K562 (cell line): ENCODE results near the gene INTS4. TPM values are rescaled to one million over a fixed set of nuclear protein-coding genes. Genes with fewer than 3 reads are reported as not detected.

Experiments
- CREB1 ChIP-seq, 2 experiments: sonication (generic) in 1 of 2; formaldehyde crosslinking in 1 of 2; IDR thresholded peaks; 2 replicates each; pipeline versions ENCODE4 v1.6.1 to v1.8.0; 2012 to 2022; ENCODE audit warnings: inconsistent platforms in 1 of 2, mild to moderate bottlenecking in 1 of 2, missing genetic modification reagents in 1 of 2, moderate library complexity in 1 of 2
- ETV1 ChIP-seq: fragments of 450-650 bp; conservative IDR thresholded peaks from 2 replicates; pipeline ENCODE4 v1.6.1; 2016; ENCODE audit warnings: missing genetic modification characterization, control low read depth, low read depth, missing compliant biosample characterization
- JUNB ChIP-seq: fragments of 450-650 bp; formaldehyde crosslinking; conservative IDR thresholded peaks from 2 replicates; pipeline ENCODE4 v1.4.0; 2020; ENCODE audit warnings: mild to moderate bottlenecking
- MYNN ChIP-seq, 2 experiments: sonication (generic); formaldehyde crosslinking in 1 of 2; IDR thresholded peaks; 2 replicates each; pipeline versions ENCODE4 v1.5.0 to v1.6.1; 2016 to 2020; ENCODE audit warnings: antibody characterized with exemption in 1 of 2, missing genetic modification reagents in 1 of 2
- NFXL1 ChIP-seq: fragments of 450-650 bp; formaldehyde crosslinking; IDR thresholded peaks from 2 replicates; pipeline ENCODE4 v1.4.0; 2021; ENCODE audit warnings: mild to moderate bottlenecking
- NR4A1 ChIP-seq, 2 experiments: fragments of 250-450 bp in 1 of 2; fragments of 450-650 bp in 1 of 2; sonication (Bioruptor Pico) in 1 of 2; IDR thresholded peaks; 2 replicates each; pipeline versions ENCODE4 v1.4.0 to v1.6.1; 2016 to 2020; ENCODE audit warnings: mild to moderate bottlenecking in 2 of 2, missing compliant biosample characterization in 1 of 2, missing genetic modification characterization in 1 of 2, moderate library complexity in 1 of 2
- NRF1 ChIP-seq, 2 experiments: fragments of 450-650 bp; IDR thresholded peaks in 1 of 2; conservative IDR thresholded peaks in 1 of 2; 2 replicates each; pipeline ENCODE4 v1.6.1; 2014; ENCODE audit warnings: mild to moderate bottlenecking in 2 of 2
- SIRT6 ChIP-seq: IDR thresholded peaks from one replicate; pipeline ENCODE4 v1.6.1; 2012; ENCODE audit warnings: low read depth, mild to moderate bottlenecking, control low read depth, inconsistent platforms, low read length, moderate library complexity
- SMAD2 ChIP-seq: fragments of 150-350 bp; IDR thresholded peaks from 2 replicates; pipeline ENCODE4 v1.6.1; 2014; ENCODE audit warnings: low read depth, mild to moderate bottlenecking, low read length
- SMARCE1 ChIP-seq: fragments of 450-650 bp; IDR thresholded peaks from 2 replicates; pipeline ENCODE4 v1.7.1; 2016; ENCODE audit warnings: mild to moderate bottlenecking
- SNAPC5 ChIP-seq: fragments of 250-450 bp; sonication (Bioruptor Pico); IDR thresholded peaks from 2 replicates; pipeline ENCODE4 v1.8.0; 2021; ENCODE audit warnings: moderate library complexity, mild to moderate bottlenecking, inconsistent platforms
- VEZF1 ChIP-seq: fragments of 200-800 bp; sonication (Bioruptor generic); IDR thresholded peaks from 2 replicates; pipeline ENCODE4 v1.6.1; 2017; ENCODE audit warnings: missing genetic modification characterization, missing compliant biosample characterization
- ZNF609 ChIP-seq: sonication (generic); formaldehyde crosslinking; IDR thresholded peaks from 2 replicates; pipeline ENCODE4 v1.8.1; 2023; ENCODE audit warnings: missing genetic modification reagents, mild to moderate bottlenecking, borderline replicate concordance
- ZNF707 ChIP-seq: fragments of 250-450 bp; sonication (Bioruptor Pico); conservative IDR thresholded peaks from 2 replicates; pipeline ENCODE4 v1.8.0; 2022; ENCODE audit warnings: inconsistent platforms, mild to moderate bottlenecking, moderate library complexity
- polyA plus RNA-seq, 8 experiments: library from polyadenylated mRNA; depleted of rRNA in 4 of 8; stranded (reverse) in 5 of 8; unstranded in 3 of 8; fragments of >200 nt; fragmentation: Nextera tagmentation in 2 of 8; fragmentation: Illumina TruSeq in 1 of 8; extraction: Ambion mirVana in 2 of 8; extraction: Trizol in 1 of 8; gene quantifications; 2 replicates each; pipeline versions ENCODE4 v1.2.1 to v1.2.3, GENCODE V29; 2011 to 2014; ENCODE audit warnings: inconsistent platforms in 1 of 8, missing spikeins in 1 of 8
- total RNA-seq, 7 experiments: library from RNA; depleted of rRNA in 6 of 7; stranded (reverse); fragments of >200 nt in 6 of 7; fragmentation: Illumina TruSeq in 2 of 7; extraction: Trizol in 2 of 7; gene quantifications; 2 replicates each; pipeline versions ENCODE4 v1.2.1 to v1.2.3, GENCODE V29; 2011 to 2021; ENCODE audit warnings: low replicate concordance in 1 of 7
- TF ChIP-seq, protein P1 (sequence below): sonication (generic); formaldehyde crosslinking; IDR thresholded peaks from 2 replicates; pipeline ENCODE4 v1.8.1; 2023; ENCODE audit warnings: mild to moderate bottlenecking, missing genetic modification reagents
- TF ChIP-seq, protein P2 (sequence below): fragments of 450-650 bp; formaldehyde crosslinking; IDR thresholded peaks from 2 replicates; pipeline ENCODE4 v1.4.0; 2020; ENCODE audit warnings: mild to moderate bottlenecking, moderate library complexity

Gene INTS4
- total and polyA plus RNA-seq, 9 of the 15 experiments (the other 6 are each of a cell fraction or from before 2014, with no cell fraction given) = 28.4 to 53.4 (median 44.5) TPM

- TF ChIP-seq VEZF1 (CRISPR knock-in tag) (no peak; the same call in 1 of the 2 replicates), CREB1 (IDR thresholded peaks at IDR 0.05) (no peak; the same call in 1 of the 2 replicates), CREB1 (CRISPR knock-in tag; IDR thresholded peaks at IDR 0.05) (no peak), ZNF609 (CRISPR knock-in tag) (no peak), ZNF707 (CRISPR knock-in tag) (no peak), SMARCE1 (peak; percentile 38; the same call in 1 of the 2 replicates), ETV1 (tag) (0 out of 2 replicates have a peak, but pooled peaks have one; percentile 37), JUNB (CRISPR knock-in tag) (0 out of 2 replicates have a peak, but pooled peaks have one; percentile 32), MYNN (IDR thresholded peaks at IDR 0.05) (0 out of 2 replicates have a peak, but pooled peaks have one; percentile 24), MYNN (CRISPR knock-in tag; IDR thresholded peaks at IDR 0.05) (no peak), NFXL1 (CRISPR knock-in tag) (no peak), SNAPC5 (CRISPR knock-in tag) (no peak), NRF1 (conservative IDR thresholded peaks at IDR 0.05 in 1 of 2, IDR thresholded peaks at IDR 0.05 in 1 of 2) (0 out of 4 replicates have a peak, but pooled peaks have one; percentile 24 to 44), SMAD2 (no peak), NR4A1 (CRISPR knock-in tag; IDR thresholded peaks at IDR 0.05) (no peak), NR4A1 (tag; IDR thresholded peaks at IDR 0.05) (peak; percentile 54; the same call in 1 of the 2 replicates), SIRT6 (no peak)
- TF ChIP-seq, protein P1, sequence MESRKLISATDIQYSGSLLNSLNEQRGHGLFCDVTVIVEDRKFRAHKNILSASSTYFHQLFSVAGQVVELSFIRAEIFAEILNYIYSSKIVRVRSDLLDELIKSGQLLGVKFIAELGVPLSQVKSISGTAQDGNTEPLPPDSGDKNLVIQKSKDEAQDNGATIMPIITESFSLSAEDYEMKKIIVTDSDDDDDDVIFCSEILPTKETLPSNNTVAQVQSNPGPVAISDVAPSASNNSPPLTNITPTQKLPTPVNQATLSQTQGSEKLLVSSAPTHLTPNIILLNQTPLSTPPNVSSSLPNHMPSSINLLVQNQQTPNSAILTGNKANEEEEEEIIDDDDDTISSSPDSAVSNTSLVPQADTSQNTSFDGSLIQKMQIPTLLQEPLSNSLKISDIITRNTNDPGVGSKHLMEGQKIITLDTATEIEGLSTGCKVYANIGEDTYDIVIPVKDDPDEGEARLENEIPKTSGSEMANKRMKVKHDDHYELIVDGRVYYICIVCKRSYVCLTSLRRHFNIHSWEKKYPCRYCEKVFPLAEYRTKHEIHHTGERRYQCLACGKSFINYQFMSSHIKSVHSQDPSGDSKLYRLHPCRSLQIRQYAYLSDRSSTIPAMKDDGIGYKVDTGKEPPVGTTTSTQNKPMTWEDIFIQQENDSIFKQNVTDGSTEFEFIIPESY (CRISPR knock-in tag) = peak; percentile 93
- TF ChIP-seq, protein P2, sequence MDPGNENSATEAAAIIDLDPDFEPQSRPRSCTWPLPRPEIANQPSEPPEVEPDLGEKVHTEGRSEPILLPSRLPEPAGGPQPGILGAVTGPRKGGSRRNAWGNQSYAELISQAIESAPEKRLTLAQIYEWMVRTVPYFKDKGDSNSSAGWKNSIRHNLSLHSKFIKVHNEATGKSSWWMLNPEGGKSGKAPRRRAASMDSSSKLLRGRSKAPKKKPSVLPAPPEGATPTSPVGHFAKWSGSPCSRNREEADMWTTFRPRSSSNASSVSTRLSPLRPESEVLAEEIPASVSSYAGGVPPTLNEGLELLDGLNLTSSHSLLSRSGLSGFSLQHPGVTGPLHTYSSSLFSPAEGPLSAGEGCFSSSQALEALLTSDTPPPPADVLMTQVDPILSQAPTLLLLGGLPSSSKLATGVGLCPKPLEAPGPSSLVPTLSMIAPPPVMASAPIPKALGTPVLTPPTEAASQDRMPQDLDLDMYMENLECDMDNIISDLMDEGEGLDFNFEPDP (CRISPR knock-in tag) = no peak
Measured at GRCh38 chr11:78040691-78041379, 46.4 kb upstream of the INTS4 start (continued).
